ENCODE measurements around the gene OSBPL2.

DNA sequence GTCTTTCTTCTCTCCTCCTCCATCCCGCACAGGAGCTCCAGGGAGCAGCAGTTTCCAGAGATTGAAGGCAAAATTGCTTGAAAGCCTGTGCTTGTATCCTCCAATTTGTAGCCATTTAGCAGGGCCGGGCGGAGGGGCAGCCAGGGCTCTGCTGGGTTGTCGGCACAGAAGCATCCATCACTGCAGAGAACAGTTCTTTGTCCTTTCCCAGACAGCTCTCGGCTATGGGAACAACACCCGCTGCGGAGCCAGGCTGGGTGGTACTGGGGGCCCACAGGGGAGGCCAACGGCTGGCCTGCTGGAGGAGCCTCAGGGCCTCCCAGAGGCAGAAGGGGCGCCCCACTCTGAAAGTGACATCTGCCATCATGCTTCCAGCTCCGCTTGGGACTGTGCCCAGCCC is 26.0 kb upstream of the OSBPL2 start:
- TF ChIP-seq POLR2AphosphoS5 (IDR thresholded peaks at IDR 0.05; ENCODE audit: insufficient read depth in 1 of 2, low read depth in 1 of 2), result no peak
- TF ChIP-seq, protein P1, sequence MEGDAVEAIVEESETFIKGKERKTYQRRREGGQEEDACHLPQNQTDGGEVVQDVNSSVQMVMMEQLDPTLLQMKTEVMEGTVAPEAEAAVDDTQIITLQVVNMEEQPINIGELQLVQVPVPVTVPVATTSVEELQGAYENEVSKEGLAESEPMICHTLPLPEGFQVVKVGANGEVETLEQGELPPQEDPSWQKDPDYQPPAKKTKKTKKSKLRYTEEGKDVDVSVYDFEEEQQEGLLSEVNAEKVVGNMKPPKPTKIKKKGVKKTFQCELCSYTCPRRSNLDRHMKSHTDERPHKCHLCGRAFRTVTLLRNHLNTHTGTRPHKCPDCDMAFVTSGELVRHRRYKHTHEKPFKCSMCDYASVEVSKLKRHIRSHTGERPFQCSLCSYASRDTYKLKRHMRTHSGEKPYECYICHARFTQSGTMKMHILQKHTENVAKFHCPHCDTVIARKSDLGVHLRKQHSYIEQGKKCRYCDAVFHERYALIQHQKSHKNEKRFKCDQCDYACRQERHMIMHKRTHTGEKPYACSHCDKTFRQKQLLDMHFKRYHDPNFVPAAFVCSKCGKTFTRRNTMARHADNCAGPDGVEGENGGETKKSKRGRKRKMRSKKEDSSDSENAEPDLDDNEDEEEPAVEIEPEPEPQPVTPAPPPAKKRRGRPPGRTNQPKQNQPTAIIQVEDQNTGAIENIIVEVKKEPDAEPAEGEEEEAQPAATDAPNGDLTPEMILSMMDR (IDR thresholded peaks at IDR 0.05), result no peak

All from vagina (tissue), 2 donors.